GM19463 (cell line): ENCODE data around the gene PLCXD3.
"Not testable (repeated sequence)": the region's sequence is repeated elsewhere in the genome, so short reads cannot be mapped to it uniquely, and the experiment has no call there.

Experiments used
- ATAC-seq: cut with Tn5 transposase; IDR thresholded peaks from one replicate; pipeline ENCODE4 v1.9.1; 2021; ENCODE audit warnings: mild to moderate bottlenecking, moderate library complexity; ENCODE audit not compliant: unreplicated experiment

Gene PLCXD3

DNA sequence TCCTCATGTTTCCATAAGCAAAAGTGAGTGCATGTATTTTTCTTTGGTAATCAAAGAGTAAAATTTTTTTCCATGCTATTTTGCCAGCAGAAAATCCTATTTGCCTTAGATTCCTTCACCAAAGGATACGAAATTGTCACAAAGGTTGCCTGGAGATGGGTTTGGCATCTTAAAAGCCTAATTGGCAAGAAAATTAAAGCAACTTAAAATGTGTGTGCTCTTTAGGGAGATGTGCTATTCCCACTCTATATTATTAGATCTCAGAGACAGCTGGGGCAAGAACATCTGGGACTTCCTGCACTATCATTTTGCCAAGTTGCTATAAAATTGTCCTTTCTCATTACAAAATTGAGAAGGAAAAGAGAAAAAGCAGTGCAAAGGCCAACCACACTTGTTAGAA is 146.1 kb downstream of the PLCXD3 start:
- ATAC-seq, result no peak

DNA sequence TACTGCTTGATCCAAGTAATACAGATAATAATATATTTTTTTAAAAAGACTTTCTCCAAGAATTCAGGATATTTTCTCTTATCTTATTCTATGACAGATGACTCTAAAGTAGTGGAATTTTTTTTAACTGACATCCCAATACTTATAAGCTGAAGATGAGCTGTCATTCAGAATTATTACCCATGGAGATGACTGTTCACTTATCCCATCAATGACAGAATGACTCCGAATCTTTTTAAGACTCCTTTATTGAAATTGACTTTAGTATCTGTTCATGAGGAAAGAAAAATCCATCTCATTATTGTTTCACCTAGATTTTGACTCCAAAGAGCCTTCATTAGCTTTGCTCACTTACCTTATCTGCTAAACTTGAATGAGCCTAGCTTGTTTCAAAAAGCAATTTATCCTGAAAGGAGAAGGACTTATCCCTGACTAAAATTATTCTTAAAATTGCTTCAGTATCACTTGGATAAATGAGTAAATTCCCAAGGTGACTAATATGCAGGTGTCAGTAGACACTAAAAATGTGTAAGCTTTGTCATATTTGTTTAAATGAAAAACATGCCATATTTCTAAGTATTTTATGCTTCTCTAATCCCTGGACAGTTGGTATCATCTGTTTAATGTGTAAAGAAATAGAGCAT is 146.9 kb downstream of the PLCXD3 start:
- ATAC-seq, result no peak

DNA sequence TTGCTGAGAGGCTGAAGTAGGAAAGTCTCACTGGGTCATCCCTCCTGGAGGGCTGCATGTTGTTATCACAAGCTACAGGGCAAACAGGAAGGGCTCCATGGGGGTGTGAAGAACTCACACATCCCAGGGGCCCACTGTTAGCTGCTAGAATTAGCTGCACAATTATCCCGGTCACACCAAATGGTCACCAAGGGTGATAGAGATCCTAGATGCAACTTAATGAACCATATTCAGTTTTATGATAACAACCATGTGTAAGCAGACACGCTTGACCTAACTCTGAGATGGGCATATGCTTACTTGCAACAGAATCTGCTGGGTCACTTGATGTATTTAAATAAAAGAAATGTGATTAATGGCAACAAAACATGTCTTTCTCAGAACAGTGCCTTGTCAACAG is 153.6 kb downstream of the PLCXD3 start:
- no peak for ATAC-seq

DNA sequence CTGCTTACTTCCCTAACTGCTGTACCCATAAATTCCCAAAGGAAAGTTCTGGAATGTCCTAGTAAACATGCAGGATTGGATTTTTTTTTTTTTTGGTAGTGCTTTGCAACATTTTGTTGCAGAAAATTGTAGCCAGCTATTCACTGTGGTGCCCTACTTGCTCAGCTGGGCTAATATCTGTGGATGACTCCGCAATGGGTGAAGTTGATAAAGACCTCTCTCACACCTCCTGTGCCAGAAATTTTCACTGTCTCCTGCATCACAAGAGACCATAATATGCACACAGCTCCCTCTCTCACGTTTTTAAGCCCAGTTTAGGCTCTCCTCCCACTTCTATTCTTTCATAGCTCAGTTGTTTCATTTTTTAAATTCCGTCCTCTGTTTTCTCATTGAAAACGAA is 160.6 kb downstream of the PLCXD3 start:
- ATAC-seq, result no peak

DNA sequence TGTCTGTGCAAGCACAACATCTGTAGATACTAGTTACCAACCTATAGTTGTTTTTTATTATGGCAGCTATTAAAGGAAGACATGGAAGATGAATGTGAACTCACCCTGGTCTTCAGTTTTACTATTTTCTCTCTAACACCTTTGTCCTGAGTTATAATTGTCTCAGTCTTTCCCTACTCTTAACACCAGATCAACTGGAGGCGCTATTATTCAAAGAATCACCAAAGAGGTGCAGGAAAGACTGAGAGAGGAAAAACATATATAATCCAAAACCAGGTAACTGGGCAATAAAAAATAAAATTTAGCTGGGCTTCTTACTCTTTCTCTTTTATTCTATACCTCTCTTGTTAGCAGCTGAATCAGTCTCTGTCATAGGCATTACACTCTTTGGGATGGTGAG is 162.8 kb downstream of the PLCXD3 start:
- no peak for ATAC-seq

DNA sequence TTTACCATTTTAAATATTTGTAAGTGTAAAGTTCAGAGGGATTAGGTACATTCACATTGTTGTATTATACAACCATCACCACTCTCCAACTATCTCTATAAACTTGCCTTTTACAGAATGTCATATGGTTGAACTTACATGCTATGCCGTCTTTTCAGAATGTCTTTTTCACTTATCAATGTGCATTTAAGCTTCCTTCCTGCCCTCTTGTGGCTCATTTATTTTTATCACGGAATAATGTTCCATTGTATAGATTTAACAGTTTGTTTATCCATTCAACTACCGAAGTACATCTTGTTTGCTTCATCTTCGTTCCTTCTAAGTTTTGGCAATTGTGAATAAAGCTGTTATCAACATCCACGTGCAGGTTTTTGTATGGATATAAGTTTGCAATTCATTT is 163.8 kb downstream of the PLCXD3 start:
- no peak for ATAC-seq

DNA sequence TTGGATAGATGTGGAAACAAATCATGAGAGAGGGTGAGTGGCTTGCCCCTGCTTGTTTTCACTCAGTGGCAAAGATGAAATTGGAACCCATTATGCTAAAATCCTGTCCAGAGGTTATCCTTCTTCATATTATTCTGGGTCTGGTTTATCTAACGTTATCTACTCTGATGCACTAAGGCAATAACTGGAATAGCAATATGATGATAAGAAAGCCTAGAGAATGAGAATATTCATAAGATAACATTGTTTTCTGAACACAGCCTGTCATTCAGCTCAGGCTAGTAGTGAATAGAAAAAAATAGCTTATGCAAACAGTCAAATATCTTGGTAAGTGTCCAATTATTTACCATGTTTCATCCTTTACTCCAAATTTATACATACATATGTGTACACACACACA is 165.1 kb downstream of the PLCXD3 start:
- ATAC-seq, result no peak

DNA sequence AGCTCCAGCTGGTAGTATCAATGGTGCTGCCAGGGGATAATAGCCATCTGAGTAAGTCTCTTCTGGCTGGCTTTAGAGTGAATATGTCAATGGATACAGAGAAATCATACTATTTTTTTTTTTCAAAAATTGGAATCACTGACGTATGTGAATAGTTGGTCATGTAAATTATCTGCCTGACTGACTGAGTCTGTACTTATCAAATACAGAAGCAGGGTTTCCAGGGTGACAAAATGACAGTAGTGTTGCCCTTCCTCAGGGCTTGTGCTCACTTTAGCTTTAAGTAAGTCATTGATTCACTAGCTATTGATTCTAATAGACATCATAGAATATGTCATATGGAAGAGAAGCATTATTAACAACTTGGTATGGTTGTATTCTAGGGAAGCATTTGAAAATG is 171.1 kb downstream of the PLCXD3 start:
- no peak for ATAC-seq

DNA sequence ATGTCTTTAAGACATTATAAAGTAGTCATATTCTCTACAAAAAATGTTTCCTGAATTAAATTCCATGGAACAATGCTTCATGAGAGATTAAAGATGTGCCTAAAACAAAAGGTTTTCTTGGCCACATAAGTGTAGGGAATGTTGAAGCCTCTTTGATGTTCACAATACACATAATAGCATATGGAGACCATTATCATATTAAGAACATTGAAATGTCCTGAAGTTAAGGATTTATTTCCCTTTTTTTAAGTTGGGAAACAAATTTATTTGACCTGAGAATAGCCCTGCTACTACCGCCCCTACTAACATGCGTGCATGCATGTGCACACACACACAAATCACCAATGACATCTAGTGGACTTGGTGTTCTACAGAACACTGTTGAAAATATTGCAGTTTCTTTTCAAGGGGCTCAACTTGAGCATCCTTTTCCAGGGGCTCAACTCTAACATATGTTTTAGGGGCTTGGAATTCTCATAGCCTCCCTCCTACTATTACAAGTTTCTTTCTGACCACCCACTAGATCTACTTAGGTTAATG is 172.2 kb downstream of the PLCXD3 start:
- ATAC-seq, result no peak

DNA sequence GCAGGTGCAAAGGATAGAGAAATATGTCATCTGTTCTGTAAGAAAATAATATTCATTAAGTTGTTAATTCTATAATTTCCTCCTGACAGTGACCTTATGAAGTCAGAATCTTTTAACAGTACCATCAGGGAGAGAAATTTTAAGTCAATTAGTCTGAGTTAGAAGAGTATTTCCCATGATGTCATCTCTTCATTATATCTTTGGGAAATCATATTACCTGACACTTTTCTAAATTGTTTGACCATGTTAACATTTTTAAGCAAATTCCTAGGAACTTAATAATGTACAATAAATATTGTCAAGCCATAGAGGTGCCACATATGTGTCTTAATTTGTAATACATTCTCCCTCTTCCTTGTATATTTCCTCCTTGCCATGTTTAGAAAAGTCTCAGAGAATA is 172.7 kb downstream of the PLCXD3 start:
- ATAC-seq, result no peak

DNA sequence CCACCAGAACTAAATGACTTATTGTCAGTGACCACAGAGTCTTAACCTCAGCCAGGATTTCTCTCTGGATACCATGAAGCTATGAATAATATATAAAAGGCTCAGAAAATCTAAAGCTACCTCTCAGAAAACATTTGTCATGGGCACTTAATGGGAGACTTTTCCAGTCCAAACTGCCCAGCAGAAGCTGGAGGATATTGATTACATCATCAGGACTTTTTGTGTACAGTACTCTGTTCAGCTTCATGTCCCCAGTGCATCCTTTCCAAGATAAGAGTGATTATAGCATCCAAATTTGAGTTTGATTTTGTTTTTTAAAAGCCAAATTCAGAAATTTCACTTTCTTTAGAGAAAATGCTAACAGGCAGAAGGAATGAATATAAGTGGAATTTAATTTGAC is 173.2 kb downstream of the PLCXD3 start:
- ATAC-seq, result no peak

DNA sequence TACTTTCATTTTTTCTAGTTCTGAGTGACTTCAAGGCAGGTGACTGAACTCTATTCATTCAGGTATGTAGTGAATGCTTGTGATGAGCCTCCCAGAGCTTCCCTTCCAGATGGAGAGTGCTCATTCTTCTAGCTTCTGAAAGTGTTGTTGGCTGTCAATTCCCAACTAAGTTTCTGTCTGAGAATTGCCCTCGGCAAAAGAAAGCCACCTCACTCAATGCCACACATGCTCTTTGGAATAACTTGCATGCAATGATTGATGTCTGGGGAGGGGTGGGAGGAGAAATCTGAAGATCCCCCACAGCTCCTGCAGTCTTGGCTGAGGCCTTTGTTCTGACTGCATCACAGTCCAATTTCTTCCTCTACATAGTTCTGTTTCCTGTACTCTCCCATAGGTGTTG is 173.9 kb downstream of the PLCXD3 start:
- no peak for ATAC-seq

DNA sequence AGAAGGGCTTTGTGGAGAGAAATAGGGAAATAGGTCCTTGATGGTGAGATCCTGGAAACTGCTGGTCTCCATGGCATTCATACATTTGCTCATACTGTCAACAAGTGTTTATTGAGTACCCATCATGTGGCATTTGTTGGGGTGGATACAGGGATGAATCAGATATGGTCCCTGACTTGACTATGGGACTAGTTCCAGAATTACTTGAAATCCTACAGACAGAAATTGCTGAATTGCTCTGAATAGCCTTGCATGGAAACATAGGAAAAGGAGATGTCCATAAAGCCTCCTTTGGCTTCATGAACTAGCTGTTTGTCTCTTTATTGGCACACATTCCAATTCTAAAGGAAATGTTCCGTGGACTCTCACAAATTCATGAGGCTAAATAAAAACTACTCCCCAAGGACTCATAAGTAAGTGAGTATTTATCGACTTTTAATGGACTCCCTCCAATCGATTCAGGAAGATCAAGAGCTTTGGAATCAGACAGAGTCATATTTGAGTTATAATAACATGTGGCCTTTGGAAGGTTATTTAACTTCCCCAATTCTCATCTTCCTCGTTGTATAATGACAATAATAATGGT is 174.7 kb downstream of the PLCXD3 start:
- ATAC-seq, result no peak

DNA sequence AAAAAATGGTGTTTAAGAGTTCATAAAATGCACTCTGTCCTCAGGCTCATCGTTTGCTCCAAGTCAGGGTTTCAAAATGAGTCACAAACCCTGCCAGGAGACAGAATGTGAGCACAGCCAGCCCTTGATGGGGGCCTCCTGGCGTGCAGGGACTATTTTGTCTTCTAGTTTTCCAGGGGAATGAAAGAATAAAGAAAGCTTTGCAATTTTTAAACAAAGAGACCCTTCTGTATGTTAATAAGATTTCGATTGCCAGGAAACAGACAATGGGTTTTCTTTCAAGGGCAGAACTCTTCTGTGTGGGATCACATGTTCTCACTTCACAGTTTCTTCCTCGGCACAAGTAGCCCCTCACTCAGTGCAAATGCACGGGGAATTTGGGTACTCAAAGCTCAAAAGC is 175.6 kb downstream of the PLCXD3 start:
- ATAC-seq, result peak; percentile 94

DNA sequence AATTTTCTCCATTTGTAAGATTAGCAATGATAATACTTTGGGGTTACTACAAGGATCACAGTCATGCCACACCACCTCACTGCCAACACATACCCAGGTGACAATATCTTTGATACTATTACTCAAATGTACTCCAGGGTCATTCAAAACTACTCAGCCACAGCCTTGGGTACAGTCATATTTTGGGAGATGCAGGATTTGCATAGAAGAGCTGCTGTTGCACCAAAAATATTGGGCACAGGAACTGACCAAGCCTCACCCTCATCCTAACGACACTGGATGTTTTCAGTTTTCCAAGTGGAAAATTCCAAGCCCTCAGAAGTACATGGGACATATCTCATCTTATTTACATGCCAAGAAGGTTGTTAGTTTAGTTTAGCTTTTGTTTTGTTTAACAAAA is 176.2 kb downstream of the PLCXD3 start:
- peak; percentile 46 for ATAC-seq

DNA sequence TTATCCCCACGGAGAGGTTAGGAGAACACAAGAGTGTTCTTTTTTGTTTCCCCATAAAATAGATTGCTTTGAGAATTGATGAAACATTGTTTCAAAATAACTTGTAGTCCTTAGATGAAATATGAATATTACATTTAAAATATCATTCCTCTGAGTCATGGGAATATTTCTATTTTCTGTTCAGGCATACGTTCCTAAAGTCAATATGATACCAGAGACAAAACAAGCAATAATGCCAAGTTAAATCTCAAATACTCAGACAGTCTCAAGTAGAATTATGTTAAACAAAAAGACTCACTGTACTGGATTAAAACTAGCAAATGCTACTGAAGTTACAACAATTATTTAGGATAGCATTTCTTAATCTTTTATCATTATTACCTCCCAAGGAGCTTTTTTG is 185.3 kb downstream of the PLCXD3 start:
- no peak for ATAC-seq

DNA sequence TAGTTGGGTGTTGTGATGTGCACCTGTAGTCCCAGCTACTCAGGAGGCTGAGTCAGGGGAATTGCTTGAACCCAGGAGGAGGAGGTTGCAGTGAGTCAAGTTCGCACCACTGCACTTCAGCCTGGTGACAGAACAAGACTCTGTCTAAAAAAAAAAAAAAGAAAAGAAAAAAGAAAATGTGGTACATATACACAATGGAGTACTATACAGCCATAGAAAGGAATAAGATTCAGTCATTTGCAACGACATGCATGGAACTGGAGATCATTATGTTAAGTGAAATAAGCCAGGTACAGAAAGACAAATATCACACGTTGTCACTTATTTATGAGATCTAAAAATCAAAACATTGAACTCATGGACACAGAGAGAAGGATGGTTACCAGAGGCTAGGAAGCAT is 187.6 kb downstream of the PLCXD3 start:
- not testable (repeated sequence) for ATAC-seq

DNA sequence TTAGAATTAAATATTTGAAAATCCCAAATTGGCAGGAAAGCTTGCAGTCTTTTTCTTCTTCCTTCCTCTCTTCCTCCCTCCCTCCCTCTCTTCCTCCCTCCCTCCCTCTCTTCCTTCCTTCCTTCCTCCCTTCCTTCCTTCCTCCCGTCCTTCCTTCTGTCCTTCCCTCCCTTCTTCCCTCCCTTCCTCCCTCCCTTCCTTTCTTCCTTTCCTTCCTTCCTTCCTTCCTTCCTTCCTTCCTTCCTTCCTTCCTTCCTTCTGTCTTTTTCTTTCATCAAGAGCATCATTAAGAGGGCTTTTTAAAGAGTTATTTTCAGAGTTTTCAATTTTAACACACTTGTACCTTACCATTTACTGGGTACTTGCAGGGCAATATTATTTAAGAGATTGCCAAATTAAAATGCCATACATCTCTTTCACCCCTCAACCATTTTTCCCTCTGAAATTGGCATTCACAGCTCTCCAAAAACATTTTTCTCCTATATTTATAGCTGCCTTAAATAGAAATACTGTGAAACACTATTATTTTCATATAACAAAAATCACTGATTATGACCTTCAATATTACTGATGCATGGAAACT is 197.8 kb downstream of the PLCXD3 start:
- no peak for ATAC-seq

DNA sequence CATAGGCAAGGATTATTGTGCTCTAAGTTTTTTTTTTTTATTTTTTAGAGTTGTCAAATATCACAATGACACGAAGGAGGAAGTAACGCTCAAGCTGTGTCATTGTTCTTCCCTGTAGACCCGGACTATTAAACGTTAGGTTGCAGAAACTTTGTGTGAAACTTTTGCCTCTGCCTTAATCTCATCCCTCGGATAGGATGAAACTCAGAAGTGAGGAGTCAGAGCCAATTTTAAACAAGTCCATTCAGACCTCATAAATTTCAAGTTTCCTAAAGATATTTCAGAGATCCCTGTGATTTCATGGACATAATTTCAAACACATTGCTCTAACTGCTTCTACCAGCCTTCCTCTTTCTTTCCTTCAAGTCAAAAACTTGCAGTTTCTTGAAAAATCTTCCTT is 198.3 kb downstream of the PLCXD3 start:
- no peak for ATAC-seq

DNA sequence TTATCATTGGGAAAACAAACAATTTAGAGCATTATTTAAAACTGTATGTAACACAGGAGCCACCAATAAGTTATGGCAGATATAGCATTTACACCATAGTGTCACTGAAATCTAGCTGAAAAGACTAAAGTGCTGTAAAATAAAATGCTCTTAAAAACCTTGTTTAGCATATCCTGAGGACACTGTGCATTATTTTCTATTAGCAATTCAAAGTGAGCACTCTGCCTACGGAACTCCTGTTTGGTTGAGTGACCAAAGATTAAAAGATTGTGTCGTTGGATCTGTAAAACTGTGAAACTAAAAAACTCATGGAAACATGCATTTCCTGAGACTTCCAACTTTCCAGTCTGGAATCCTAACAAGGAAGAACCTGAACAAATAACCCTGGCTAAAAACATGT is 201.1 kb downstream of the PLCXD3 start:
- no peak for ATAC-seq

DNA sequence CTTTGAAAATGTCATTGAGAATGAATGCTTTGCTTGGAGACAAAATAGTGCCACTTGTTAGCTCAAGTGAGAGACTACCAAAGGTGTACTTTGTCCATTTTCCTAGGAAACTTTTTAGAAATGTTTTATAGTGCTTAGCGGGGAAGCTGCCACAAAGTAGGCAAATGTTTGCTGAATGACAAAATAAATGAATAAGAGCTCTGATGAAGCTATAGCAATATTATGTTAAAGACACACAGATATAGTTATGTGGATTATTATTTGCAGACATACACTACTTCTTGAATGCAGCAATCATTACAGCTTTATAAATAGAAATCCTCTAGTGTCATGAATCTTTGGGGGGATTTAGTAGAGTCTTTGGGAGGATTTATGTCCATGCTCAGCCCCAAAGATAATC is 204.4 kb downstream of the PLCXD3 start:
- no peak for ATAC-seq

DNA sequence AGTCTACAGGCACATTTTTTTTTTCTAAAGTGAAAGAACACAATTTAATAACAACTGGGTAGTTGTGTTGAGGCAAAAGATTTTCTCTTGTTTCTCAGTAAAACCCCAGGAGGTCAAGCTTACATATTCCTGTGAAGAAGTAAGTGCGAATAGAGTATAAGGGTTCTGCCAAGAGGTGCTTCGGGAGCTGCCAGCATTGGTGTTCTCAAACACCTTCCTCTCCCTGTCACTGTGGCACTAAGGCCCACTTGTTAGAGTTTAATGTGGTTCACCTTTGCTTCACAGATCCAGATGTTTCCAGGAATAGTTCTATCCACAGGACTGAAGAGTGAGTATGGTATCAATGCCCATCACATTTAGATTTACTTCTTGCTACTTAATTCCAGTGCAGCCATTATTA is 205.3 kb downstream of the PLCXD3 start:
- ATAC-seq, result no peak

DNA sequence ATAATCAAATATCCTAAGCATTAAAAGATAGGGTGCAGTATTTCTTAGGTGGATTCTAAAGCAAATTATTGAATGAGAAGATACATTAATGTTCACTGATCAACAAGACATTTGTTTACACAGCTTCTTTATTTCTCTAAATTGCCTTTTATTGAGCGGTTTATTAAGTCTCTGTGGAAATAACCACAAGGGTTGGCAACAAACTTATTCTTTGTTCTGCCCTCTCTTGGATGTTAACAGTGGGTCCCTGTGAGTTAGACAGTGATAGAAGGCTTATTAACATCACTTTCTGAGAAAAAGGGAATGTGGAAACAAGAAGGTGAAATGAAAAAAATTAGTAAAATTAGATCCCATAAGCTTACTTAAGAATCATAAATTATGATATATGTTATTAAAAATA is 214.3 kb downstream of the PLCXD3 start:
- ATAC-seq, result no peak
